NCI-H446 treated with DMSO at 0.1 percent for 48 hours (cell line): ENCODE data around the gene DNM1.
"Not testable (repeated sequence)": the region's sequence is repeated elsewhere in the genome, so short reads cannot be mapped to it uniquely, and the experiment has no call there.

Experiments used
- DNase-seq: peaks from one replicate; lab custom pipeline; 2025; lab: John Stamatoyannopoulos, UW

The DNM1 gene

DNA sequence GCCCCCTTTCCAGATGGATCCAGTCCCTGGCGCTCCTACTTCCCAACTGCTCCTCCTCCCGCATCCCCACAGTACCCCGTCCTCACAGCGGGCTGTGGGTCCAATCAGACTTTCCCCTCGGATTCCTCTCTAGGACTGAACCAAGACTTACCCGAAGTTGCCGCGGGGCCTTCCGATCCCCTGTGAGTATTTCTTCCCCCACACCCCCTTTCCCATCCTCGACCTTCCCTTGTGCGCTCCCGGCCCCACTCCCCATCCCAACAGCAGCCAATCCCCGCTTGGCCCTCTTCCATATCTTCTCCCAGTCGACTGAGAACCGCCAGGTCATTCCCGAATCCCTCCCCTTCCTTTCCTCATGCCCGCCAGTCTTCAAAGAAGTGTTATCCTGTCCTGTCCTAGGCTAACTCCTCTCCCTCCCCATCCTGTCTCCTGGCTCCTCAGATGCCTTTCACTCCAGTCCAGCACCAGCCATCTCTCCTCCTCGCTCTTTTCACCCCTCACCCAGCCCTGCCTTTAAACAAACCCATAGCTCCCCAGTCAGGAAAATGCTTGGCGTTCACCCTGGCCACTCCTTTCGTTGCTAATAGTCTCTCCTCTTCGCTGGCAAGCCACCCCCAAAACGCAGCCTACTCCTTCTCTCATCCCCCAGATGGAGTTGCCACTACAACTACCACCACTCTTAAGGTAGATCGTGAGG, 73.5 kb downstream of the DNM1 start:
- DNase-seq: no peak

- not testable (repeated sequence) for DNase-seq
Observed at GRCh38 chr9:128279088-128280073, 76.2 kb downstream of the DNM1 start.

DNA sequence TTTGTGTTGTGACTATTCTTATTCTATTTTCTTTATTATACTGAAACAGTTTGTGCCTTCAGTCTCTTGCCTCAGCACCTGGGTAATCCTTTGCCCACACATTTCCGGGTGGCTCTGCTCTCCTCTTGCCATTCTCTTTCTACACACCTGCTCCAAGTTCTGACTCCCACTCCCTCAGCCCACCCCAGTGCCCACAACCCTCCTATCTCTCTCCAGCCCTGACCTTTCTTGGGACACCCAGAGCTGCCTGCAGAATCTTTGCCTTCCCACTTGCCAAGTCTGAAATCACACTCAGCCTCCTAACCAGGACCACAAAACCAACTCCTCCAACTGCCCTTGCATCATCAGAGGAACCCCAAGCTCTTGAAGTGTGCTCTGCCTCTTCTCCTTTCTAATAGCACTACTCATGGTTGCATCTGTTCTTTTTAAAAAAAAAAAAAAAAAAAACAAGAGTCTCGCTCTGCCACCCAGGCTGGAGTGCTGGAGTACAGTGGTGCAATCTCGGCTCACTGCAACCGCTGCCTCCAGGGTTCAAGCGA, 77.0 kb downstream of the DNM1 start:
- DNase-seq: no peak

- DNase-seq: no peak
Observed at GRCh38 chr9:128282500-128282899, 79.3 kb downstream of the DNM1 start.

- DNase-seq: no peak
Observed at GRCh38 chr9:128285033-128285784, 82.0 kb downstream of the DNM1 start.

GRCh38 chr9:128286440-128286839, 83.3 kb downstream of the DNM1 start:
- DNase-seq: no peak

DNA sequence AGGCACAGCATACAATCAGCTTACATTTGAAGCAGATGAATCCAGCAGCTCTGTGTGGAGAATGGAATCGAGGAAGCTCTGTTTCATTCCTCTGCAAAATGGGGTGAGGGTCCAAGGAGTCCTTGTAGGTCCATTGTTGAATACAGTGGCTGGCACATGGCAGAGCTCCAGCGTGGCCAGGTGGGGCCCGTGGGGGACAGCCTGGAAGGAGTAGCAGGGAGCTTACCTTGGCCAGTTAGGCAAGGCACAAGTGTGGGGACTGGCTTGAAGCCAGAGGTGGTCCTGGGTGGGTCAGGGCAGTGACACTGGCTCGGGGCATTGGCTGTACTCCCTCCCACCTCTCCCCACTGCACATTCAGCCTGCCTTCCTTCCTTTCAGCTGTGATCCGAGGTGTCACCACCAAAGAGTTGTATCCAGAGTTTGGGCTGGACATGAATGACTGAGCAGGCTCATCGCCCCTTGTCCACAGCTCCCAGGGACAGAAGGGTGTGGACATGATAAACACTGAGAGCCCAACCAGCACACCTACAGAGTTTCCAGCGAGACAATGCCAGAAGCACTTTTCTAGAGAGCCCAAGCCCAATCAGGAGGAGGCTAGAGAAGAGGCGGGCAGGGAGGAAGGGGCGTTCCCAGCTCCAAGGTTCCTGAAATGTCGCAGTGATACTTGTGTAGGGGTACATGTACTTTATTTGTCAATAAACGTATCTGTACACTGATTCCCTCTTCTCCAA, 85.3 kb downstream of the DNM1 start:
- no peak for DNase-seq

DNA sequence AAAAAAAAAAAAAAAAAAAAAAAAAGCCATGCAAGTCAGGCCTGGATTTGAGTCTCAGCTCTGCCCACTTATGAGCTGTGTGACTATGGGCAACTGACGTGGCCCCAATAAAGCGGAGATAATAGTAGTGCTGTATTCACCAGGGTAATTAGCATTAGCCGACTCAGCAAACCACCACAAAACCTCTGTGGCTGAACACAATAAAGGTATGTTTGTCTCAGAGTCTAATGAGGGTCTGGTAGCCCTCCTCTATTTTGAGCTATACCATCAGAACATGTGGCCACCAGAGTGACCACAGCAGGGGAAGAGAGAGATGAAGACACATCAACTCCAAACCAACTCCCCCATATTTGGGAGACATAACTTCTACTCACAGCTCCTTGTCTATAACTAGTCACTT, 88.8 kb downstream of the DNM1 start:
- no peak for DNase-seq

GRCh38 chr9:128293091-128293490, 89.9 kb downstream of the DNM1 start:
- no peak for DNase-seq

DNA sequence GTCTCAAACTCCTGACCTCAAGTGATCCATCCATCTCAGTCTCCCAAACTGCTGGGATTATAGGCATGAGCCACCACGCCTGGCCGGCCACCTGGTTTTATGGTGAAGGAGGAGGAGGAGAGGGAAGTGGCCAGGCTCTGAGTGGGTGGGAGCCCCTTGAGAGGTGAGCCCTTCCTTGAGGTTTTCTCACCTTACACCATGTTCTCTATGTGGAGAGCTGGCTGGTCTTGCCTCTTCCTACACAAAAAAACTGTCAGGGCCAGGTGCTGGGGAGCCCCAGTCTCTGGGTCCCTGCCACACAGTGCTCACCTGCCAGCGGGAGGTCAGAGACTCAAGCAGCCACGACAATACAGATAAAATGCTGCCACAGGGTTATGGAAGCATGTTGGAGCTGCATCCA, 91.0 kb downstream of the DNM1 start:
- DNase-seq: no peak

GRCh38 chr9:128296340-128297220, 93.4 kb downstream of the DNM1 start:
- DNase-seq: no peak

DNA sequence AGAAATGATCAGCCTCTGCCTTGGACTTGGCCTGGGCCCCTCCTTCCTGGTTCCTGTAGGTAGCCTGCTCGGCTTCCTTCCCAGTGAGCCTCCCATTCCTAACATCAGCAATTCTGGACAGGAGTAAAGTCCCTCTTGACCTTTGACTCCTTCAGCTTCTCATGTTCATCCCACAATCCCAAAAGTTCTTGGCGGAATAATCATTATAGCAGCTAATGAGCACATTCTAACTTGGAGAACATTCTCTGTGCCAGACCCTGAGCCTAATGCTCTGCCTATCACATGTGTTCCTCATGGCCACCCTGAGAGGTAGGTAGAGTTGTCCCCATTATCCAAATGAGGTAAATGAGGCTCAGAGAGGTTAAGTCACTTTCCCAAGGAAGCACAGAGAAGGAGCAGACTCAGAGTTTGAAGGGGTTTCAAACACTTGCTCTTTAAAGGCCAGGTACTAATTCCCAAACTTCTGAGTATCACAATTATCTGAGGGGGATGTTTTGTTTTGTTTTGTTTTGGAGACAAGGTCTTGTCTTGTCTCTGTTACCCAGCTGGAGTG, 94.1 kb downstream of the DNM1 start:
- DNase-seq: no peak

DNA sequence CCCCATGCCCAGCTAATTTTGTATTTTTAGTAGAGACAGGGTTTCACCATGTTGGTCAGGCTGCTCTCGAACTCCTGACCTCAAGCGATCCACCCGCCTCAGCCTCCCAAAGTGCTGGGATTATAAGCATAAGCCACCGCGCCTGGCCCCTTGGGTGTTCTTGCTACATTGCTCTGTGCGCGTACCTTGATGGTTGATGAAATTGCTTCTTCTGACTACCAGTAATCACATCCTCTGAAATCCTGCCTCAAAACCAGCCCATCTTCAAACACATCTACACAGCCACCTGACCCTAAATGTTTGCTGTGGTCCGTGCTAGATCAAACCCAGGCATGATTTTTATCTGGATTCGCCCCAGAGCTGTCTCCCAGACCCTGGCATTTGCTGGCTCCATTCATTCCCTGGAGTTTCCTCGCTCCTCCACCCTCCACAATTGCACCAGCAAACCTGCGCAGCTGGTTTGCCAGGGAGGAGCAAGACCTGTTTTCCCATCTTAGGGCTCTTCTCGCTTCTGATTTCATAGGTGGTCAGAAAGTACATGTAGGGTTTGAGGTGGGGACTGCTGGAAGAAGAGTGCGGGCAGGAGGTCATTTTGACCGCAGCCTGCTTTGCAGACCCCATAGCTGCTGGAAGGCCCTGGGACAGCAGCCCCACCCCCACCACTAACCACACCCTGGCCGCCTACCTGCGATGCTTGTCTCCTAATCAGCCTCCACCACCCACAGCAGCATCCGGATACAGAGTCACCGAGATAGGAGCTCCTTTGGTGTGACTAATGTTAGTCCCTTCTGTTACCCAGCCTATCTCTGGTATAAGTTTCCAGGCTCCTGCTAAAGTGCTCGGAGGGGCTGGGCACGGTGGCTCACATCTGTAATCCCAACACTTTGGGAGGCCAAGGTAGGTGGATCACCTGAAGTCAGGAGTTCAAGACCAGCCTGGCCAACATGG, 95.6 kb downstream of the DNM1 start:
- no peak for DNase-seq

DNA sequence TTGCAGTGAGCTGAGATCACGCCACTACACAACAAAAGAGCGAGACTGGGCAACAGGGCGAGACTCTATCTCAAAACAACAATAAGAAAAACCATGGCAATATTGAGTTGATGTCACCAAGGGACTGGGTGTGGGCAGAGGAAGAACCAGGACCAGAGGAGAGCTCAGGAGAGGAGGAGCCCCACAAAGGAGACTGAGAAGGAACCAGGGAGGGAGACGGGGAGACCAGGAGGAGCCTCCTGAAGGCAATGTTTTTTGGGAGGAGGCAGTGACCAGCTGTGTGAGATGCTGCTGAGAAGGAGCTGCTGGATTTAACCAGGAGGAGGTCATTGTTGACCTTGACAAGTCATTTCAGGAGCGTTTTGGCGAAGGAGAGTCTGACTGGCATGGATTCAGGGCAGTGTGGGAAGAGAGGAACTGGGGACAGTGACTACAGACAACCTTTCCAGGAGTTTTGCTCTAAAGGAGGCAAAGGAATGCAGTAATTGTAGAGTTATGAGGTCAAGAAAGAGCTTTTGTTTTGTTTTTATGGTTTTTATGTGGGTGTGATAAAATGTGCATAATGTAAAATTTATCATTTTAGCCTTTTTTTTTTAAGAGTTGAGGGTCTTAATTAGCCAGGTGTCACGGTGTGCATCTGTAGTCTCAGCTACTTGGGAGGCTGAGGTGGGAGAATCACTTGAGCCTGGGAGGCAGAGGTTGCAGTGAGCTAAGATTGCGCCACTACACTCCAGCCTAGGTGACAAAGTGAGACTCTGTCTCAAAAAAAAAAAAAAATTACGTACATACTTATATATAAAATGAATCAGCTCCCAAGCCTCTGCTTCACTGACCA, 101.2 kb downstream of the DNM1 start:
- DNase-seq: no peak
